Loucy (cell line): Measurements from ENCODE around the gene MPPE1.
"Not testable (repeated sequence)": the region's sequence is repeated elsewhere in the genome, so short reads cannot be mapped to it uniquely, and the experiment has no call there.

Experiments
- H2AFZ ChIP-seq: fragments of 200-600 bp; sonication (generic); 2 replicates; pipeline ENCODE4 v1.6.0; 2016; ENCODE audit warnings: antibody characterized with exemption, mild to moderate bottlenecking, low read length, moderate library complexity
- H3F3A ChIP-seq: fragments of 200-600 bp; 2 replicates; pipeline ENCODE4 v1.6.0; 2016; ENCODE audit warnings: antibody characterized with exemption, low read depth, mild to moderate bottlenecking
- H3K27me3 ChIP-seq: fragments of 200-600 bp; sonication (generic); 2 replicates; pipeline ENCODE4 v1.6.1; 2014; ENCODE audit warnings: low read length, mild to moderate bottlenecking; ENCODE audit not compliant: insufficient read depth, poor library complexity, severe bottlenecking
- H3K36me3 ChIP-seq: fragments of 200-600 bp; sonication (generic); 2 replicates; pipeline ENCODE4 v1.6.1; 2016; ENCODE audit warnings: low read length; ENCODE audit not compliant: insufficient read depth
- H3K4me1 ChIP-seq: fragments of 200-600 bp; sonication (generic); 2 replicates; pipeline ENCODE4 v1.5.1; 2014; ENCODE audit warnings: low read length, mild to moderate bottlenecking; ENCODE audit not compliant: insufficient read depth, poor library complexity, severe bottlenecking
- H3K4me2 ChIP-seq: fragments of 200-600 bp; sonication (generic); 2 replicates; pipeline ENCODE4 v1.6.0; 2014; ENCODE audit warnings: antibody characterized with exemption, low read length, low read depth, mild to moderate bottlenecking; ENCODE audit not compliant: poor library complexity, severe bottlenecking
- H3K4me3 ChIP-seq: fragments of 200-600 bp; sonication (generic); 2 replicates; pipeline ENCODE4 v1.5.1; 2014; ENCODE audit warnings: low read length, mild to moderate bottlenecking, mixed read lengths; ENCODE audit not compliant: poor library complexity, severe bottlenecking
- H3K79me2 ChIP-seq: fragments of 200-600 bp; sonication (generic); 2 replicates; pipeline ENCODE4 v1.6.1; 2014; ENCODE audit warnings: low read length; ENCODE audit not compliant: insufficient read depth
- H3K9ac ChIP-seq: fragments of 200-600 bp; sonication (generic); 2 replicates; pipeline ENCODE4 v1.6.0; 2014; ENCODE audit warnings: mild to moderate bottlenecking, low read depth, low read length, moderate library complexity; ENCODE audit not compliant: poor library complexity, severe bottlenecking
- H3K9me2 ChIP-seq: fragments of 200-600 bp; sonication (generic); replicated peaks from 2 replicates; pipeline ENCODE4 v1.6.1; 2016; ENCODE audit warnings: low read depth, low read length, mixed read lengths
- H3K9me3 ChIP-seq: fragments of 200-600 bp; sonication (generic); 2 replicates; pipeline ENCODE4 v1.6.1; 2014; ENCODE audit warnings: mild to moderate bottlenecking, antibody characterized with exemption, low read length, low read depth; ENCODE audit not compliant: insufficient read depth
- H4K20me1 ChIP-seq: fragments of 200-600 bp; sonication (generic); 2 replicates; pipeline ENCODE4 v1.6.0; 2014; ENCODE audit warnings: antibody characterized with exemption, low read length, mild to moderate bottlenecking; ENCODE audit not compliant: insufficient read depth, poor library complexity, severe bottlenecking
- CTCF ChIP-seq: fragments of 200-600 bp; sonication (generic); conservative IDR thresholded peaks from 2 replicates; pipeline ENCODE4 v1.5.1; 2014; ENCODE audit warnings: mild to moderate bottlenecking, antibody characterized with exemption, low read length
- EZH2phosphoT487 ChIP-seq: fragments of 200-600 bp; IDR thresholded peaks from 2 replicates; pipeline ENCODE4 v1.6.1; 2018; ENCODE audit warnings: antibody characterized with exemption, mild to moderate bottlenecking, moderate library complexity, borderline replicate concordance

Gene MPPE1

GRCh38 chr18:11923450-11923849 is 15.3 kb upstream of the MPPE1 start:
- H3K9me2 ChIP-seq, result no peaks in the 10 kb centered on the region
- H3K36me3 ChIP-seq, result no peaks in the 10 kb centered on the region
- no peaks in the 10 kb centered on the region for H3K79me2 ChIP-seq
- H4K20me1 ChIP-seq, result no peaks in the 10 kb centered on the region
- no peak overlapping the region for H3K9ac ChIP-seq
- no peaks in the 10 kb centered on the region for H3K9me3 ChIP-seq
- no peaks in the 10 kb centered on the region for H3F3A ChIP-seq
- TF ChIP-seq EZH2phosphoT487 (no peak), CTCF (no peak)
- H3K4me1 ChIP-seq, result no peaks in the 10 kb centered on the region
- no peak overlapping the region for H3K4me2 ChIP-seq
- no peaks in the 10 kb centered on the region for H3K27me3 ChIP-seq
- no peak overlapping the region for H3K4me3 ChIP-seq
- H2AFZ ChIP-seq, result no peak overlapping the region

DNA sequence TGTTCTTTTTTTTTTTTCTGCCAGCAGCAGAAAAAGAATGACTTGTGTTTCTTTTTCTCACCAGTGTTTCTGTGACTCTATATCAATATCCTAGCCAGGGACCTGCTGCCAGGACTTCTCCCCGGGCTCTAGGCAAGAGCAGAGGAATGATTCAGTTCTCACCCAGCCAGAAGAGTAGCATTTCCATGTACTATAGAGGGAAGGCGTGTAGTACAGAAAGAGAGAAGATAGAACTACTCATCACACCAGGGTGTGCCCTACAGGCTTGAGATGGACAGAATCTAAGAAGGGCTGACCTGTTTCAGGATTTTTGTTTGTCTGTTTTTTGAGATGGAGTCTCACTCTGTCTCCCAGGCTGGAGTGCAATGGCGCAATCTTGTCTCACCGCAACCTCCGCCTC is 11.4 kb upstream of the MPPE1 start:
- not testable (repeated sequence) for H3K36me3 ChIP-seq, H2AFZ ChIP-seq

DNA sequence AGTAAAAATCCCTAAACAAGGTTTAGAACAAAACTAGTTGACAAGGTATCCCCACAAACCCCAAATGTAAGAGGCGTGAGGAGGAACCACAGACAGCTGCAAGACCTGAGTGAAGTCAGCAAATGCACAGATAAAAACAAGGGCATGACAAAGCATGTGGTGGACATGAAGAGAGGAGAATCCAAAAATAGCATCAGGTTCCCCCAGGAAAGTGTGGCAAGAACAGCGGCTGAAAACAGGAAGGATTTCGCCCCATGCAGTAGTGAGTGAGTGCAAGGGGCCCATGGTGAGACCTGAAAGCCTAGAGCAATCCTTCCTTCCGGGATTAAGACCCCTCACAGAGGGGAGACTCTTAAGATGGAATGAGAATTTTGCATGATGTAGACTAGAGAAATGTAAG is 8.8 kb upstream of the MPPE1 start:
- not testable (repeated sequence) for H2AFZ ChIP-seq, H3K36me3 ChIP-seq, H3K79me2 ChIP-seq, H3K9me2 ChIP-seq, H3K9me3 ChIP-seq, H3K4me3 ChIP-seq, H3K9ac ChIP-seq, H3K4me1 ChIP-seq, H3K4me2 ChIP-seq, H3F3A ChIP-seq, H3K27me3 ChIP-seq, H4K20me1 ChIP-seq

More for the DNA sequence above, 11.4 kb upstream of the MPPE1 start:
- H3K79me2 ChIP-seq, H3K9me3 ChIP-seq, H3K4me1 ChIP-seq, H3F3A ChIP-seq, H3K9ac ChIP-seq, H3K4me2 ChIP-seq, H3K27me3 ChIP-seq, H3K9me2 ChIP-seq, H4K20me1 ChIP-seq, H3K4me3 ChIP-seq: not testable (repeated sequence)

GRCh38 chr18:11909591-11910026 is 1.5 kb upstream of the MPPE1 start:
- TF ChIP-seq EZH2phosphoT487 (no peak), CTCF (no peak)
- Histone ChIP-seq H2AFZ (no peak overlapping the region), H4K20me1 (no peaks in the 10 kb centered on the region), H3K9me2 (no peaks in the 10 kb centered on the region), H3K36me3 (no peaks in the 10 kb centered on the region), H3K27me3 (no peaks in the 10 kb centered on the region), H3K4me2 (peak overlapping the region; percentile 95), H3K79me2 (peaks cover 14% of the 10 kb centered on the region), H3K4me1 (peaks cover 25% of the 10 kb centered on the region), H3K9me3 (no peaks in the 10 kb centered on the region), H3K4me3 (peak overlapping the region; percentile 99), H3K9ac (peak overlapping the region; percentile 94), H3F3A (no peaks in the 10 kb centered on the region)
